HL-60 (cell line): ENCODE measurements around the gene CCNY.

Experiments
- DNase-seq, 2 experiments: peaks; one replicate each; pipeline ENCODE4 v3.0.0-alpha.2; 2010 to 2020; ENCODE audit warnings: low read depth in 1 of 2, low spot score in 1 of 2
- H3K27ac ChIP-seq: fragments of 250-450 bp; sonication (Bioruptor Pico); replicated peaks from 2 replicates; pipeline ENCODE4 v1.5.1; 2020; ENCODE audit warnings: mild to moderate bottlenecking, moderate library complexity
- H3K27me3 ChIP-seq: fragments of 250-450 bp; sonication (Bioruptor Pico); 2 replicates; pipeline ENCODE4 v1.5.1; 2021; ENCODE audit warnings: mild to moderate bottlenecking, moderate library complexity; ENCODE audit not compliant: insufficient read depth, poor library complexity, severe bottlenecking
- H3K4me3 ChIP-seq: replicated peaks from 2 replicates; pipeline ENCODE4 v1.5.1; 2011; ENCODE audit warnings: mild to moderate bottlenecking, control low read depth, low read length; ENCODE audit not compliant: insufficient read depth
- CTCF ChIP-seq: IDR thresholded peaks from one replicate; pipeline ENCODE4 v1.5.1; 2011; ENCODE audit warnings: low read length, control low read depth, inconsistent platforms; ENCODE audit not compliant: insufficient read depth
- GABPA ChIP-seq: IDR thresholded peaks from 2 replicates; pipeline ENCODE4 v1.6.1; 2012; ENCODE audit warnings: low read depth
- POLR2AphosphoS5 ChIP-seq: IDR thresholded peaks from 2 replicates; pipeline ENCODE4 v1.6.1; 2012; ENCODE audit warnings: low read depth
- SPI1 ChIP-seq: IDR thresholded peaks from 2 replicates; pipeline ENCODE4 v1.6.1; 2012; ENCODE audit warnings: low read depth, mild to moderate bottlenecking, borderline replicate concordance
- TF ChIP-seq, protein P1 (sequence below): IDR thresholded peaks from 2 replicates; pipeline ENCODE4 v1.6.1; 2012; ENCODE audit warnings: low read depth; ENCODE audit not compliant: insufficient replicate concordance

CCNY gene

GRCh38 chr10:35447693-35448407, 111.5 kb downstream of the CCNY start:
- TF ChIP-seq CTCF (no peak), SPI1 (no peak), POLR2AphosphoS5 (no peak), GABPA (no peak)
- TF ChIP-seq, protein P1, sequence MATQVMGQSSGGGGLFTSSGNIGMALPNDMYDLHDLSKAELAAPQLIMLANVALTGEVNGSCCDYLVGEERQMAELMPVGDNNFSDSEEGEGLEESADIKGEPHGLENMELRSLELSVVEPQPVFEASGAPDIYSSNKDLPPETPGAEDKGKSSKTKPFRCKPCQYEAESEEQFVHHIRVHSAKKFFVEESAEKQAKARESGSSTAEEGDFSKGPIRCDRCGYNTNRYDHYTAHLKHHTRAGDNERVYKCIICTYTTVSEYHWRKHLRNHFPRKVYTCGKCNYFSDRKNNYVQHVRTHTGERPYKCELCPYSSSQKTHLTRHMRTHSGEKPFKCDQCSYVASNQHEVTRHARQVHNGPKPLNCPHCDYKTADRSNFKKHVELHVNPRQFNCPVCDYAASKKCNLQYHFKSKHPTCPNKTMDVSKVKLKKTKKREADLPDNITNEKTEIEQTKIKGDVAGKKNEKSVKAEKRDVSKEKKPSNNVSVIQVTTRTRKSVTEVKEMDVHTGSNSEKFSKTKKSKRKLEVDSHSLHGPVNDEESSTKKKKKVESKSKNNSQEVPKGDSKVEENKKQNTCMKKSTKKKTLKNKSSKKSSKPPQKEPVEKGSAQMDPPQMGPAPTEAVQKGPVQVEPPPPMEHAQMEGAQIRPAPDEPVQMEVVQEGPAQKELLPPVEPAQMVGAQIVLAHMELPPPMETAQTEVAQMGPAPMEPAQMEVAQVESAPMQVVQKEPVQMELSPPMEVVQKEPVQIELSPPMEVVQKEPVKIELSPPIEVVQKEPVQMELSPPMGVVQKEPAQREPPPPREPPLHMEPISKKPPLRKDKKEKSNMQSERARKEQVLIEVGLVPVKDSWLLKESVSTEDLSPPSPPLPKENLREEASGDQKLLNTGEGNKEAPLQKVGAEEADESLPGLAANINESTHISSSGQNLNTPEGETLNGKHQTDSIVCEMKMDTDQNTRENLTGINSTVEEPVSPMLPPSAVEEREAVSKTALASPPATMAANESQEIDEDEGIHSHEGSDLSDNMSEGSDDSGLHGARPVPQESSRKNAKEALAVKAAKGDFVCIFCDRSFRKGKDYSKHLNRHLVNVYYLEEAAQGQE, result no peak
- peak in 1 of 2 experiments; percentile 9 for DNase-seq
- Histone ChIP-seq H3K27me3 (no peaks in the 10 kb centered on the region), H3K27ac (no peak overlapping the region; the same call in 1 of the 2 replicates), H3K4me3 (no peak overlapping the region)

- H3K27me3 ChIP-seq, result no peaks in the 10 kb centered on the region
- H3K4me3 ChIP-seq, result no peak overlapping the region
- no peak overlapping the region for H3K27ac ChIP-seq
- DNase-seq, result peak; percentile 33 to 48
- TF ChIP-seq POLR2AphosphoS5 (no peak), SPI1 (peak; percentile 20; the same call in 1 of the 2 replicates), CTCF (no peak), GABPA (no peak)
These were observed 112.7 kb downstream of the CCNY start for GRCh38 chr10:35448687-35449662.

GRCh38 chr10:35449944-35450343, 113.6 kb downstream of the CCNY start:
- no peak overlapping the region for H3K27ac ChIP-seq
- H3K27me3 ChIP-seq, result no peaks in the 10 kb centered on the region
- DNase-seq, result no peak
- H3K4me3 ChIP-seq, result no peak overlapping the region
- TF ChIP-seq CTCF, result no peak
- TF ChIP-seq GABPA, result no peak
- TF ChIP-seq, protein P1, result no peak
- no peak for TF ChIP-seq POLR2AphosphoS5
- TF ChIP-seq SPI1, result no peak
